Muscle layer of colon (tissue), 2 donors: Measurements from ENCODE around the gene TMEM51.

Source experiments
- H3K27ac ChIP-seq: one replicate; pipeline ENCODE4 v1.7.0; 2013; ENCODE audit warnings: low read depth, mild to moderate bottlenecking, low read length, moderate library complexity
- H3K27me3 ChIP-seq, 2 donors: one replicate each; pipeline ENCODE4 v1.7.0; 2013; ENCODE audit warnings: low read length in 2 of 2, mild to moderate bottlenecking in 2 of 2; ENCODE audit not compliant: insufficient read depth in 2 of 2, control insufficient read depth in 1 of 2
- H3K36me3 ChIP-seq: one replicate; pipeline ENCODE4 v1.7.0; 2013; ENCODE audit warnings: mild to moderate bottlenecking, low read length; ENCODE audit not compliant: insufficient read depth
- H3K4me1 ChIP-seq: one replicate; pipeline ENCODE4 v1.7.0; 2013; ENCODE audit warnings: mild to moderate bottlenecking, low read length; ENCODE audit not compliant: insufficient read depth
- H3K4me3 ChIP-seq, 2 donors: one replicate each; pipeline ENCODE4 v1.7.0; 2013; ENCODE audit warnings: low read length in 2 of 2, low read depth in 1 of 2, mild to moderate bottlenecking in 1 of 2, moderate library complexity in 1 of 2
- H3K9ac ChIP-seq: one replicate; pipeline ENCODE4 v1.7.0; 2013; ENCODE audit warnings: low read length
- H3K9me3 ChIP-seq: one replicate; pipeline ENCODE4 v1.7.0; 2013; ENCODE audit warnings: mild to moderate bottlenecking, low read length
- donor health status: abdominal sarcoma.
- donor health status: Adenocarcinoma of cecum.

TMEM51 gene, protein sequence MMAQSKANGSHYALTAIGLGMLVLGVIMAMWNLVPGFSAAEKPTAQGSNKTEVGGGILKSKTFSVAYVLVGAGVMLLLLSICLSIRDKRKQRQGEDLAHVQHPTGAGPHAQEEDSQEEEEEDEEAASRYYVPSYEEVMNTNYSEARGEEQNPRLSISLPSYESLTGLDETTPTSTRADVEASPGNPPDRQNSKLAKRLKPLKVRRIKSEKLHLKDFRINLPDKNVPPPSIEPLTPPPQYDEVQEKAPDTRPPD

GRCh38 chr1:15153184-15153841, at the start of gene TMEM51:
TSS of gene TMEM51 (plus strand) at chr1:15153747. CDS start at chr1:15215088, 61,341 bp downstream.
- Histone ChIP-seq H3K9me3 (no peaks in the 10 kb centered on the region), H3K27me3 (no peaks in the 10 kb centered on the region), H3K9ac (peak within 1 kb of the TSS; percentile 74), H3K4me1 (peaks cover 41% of the 10 kb centered on the region), H3K27ac (peak within 1 kb of the TSS; percentile 95), H3K36me3 (no peaks in the 10 kb centered on the region), H3K4me3 (peak within 1 kb of the TSS; percentile 35 to 70)

- H3K9ac ChIP-seq: no peak overlapping the region
- no peak overlapping the region for H3K4me3 ChIP-seq
- no peak overlapping the region for H3K27ac ChIP-seq
- no peaks in the 10 kb centered on the region for H3K9me3 ChIP-seq
- no peaks in the 10 kb centered on the region for H3K36me3 ChIP-seq
- peaks cover 0 to 5% of the 10 kb centered on the region in 2 donors for H3K27me3 ChIP-seq
- no peaks in the 10 kb centered on the region for H3K4me1 ChIP-seq
Measured at GRCh38 chr1:15103906-15104305, 49.6 kb upstream of the TMEM51 start.

GRCh38 chr1:15104768-15105167, 48.8 kb upstream of the TMEM51 start:
- Histone ChIP-seq H3K9ac (no peak overlapping the region), H3K4me3 (no peak overlapping the region), H3K27ac (no peak overlapping the region), H3K27me3 (peaks cover 0 to 5% of the 10 kb centered on the region in 2 donors), H3K36me3 (no peaks in the 10 kb centered on the region), H3K9me3 (no peaks in the 10 kb centered on the region), H3K4me1 (no peaks in the 10 kb centered on the region)

DNA sequence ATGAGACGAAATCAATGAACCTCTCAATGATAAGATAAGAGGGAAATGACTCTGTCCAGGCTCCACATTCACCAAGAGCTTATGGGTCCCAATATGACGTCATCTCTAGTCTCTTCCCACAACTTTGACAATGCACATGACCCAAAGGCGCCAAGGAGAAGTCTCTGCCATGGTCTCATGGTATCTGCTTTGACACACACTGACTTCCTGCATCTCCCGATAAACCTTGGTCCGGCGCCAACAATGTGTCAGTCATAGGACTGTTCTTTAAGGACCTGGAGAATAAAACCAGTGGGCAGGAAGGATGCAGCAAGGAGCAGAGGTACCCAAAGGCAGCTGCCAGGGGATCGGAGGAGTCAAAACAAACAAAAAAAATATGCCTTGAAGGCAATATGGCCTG, 46.9 kb upstream of the TMEM51 start:
- Histone ChIP-seq H3K4me1 (no peaks in the 10 kb centered on the region), H3K9ac (no peak overlapping the region), H3K9me3 (no peaks in the 10 kb centered on the region), H3K27ac (no peak overlapping the region), H3K27me3 (no peaks in the 10 kb centered on the region), H3K36me3 (no peaks in the 10 kb centered on the region), H3K4me3 (no peak overlapping the region)

- H3K27ac ChIP-seq: no peak overlapping the region
- H3K9ac ChIP-seq: no peak overlapping the region
- no peaks in the 10 kb centered on the region for H3K9me3 ChIP-seq
- H3K36me3 ChIP-seq: no peaks in the 10 kb centered on the region
- H3K4me3 ChIP-seq: no peak overlapping the region
- no peaks in the 10 kb centered on the region for H3K27me3 ChIP-seq
- H3K4me1 ChIP-seq: no peaks in the 10 kb centered on the region
Measured at GRCh38 chr1:15107058-15107687, 46.4 kb upstream of the TMEM51 start.

- H3K9ac ChIP-seq: no peak overlapping the region
- no peaks in the 10 kb centered on the region for H3K27me3 ChIP-seq
- H3K36me3 ChIP-seq: no peaks in the 10 kb centered on the region
- H3K27ac ChIP-seq: no peak overlapping the region
- H3K4me1 ChIP-seq: no peaks in the 10 kb centered on the region
- H3K4me3 ChIP-seq: no peak overlapping the region
- H3K9me3 ChIP-seq: no peaks in the 10 kb centered on the region
Measured at GRCh38 chr1:15107911-15108310, 45.6 kb upstream of the TMEM51 start.

- H3K27me3 ChIP-seq: no peaks in the 10 kb centered on the region
- H3K27ac ChIP-seq: no peak overlapping the region
- H3K9ac ChIP-seq: no peak overlapping the region
- no peaks in the 10 kb centered on the region for H3K4me1 ChIP-seq
- H3K9me3 ChIP-seq: no peaks in the 10 kb centered on the region
- no peaks in the 10 kb centered on the region for H3K36me3 ChIP-seq
- H3K4me3 ChIP-seq: no peak overlapping the region
Measured at GRCh38 chr1:15110128-15110866, 43.2 kb upstream of the TMEM51 start.

GRCh38 chr1:15110867-15111230, 42.7 kb upstream of the TMEM51 start:
- no peak overlapping the region for H3K4me3 ChIP-seq
- H3K9me3 ChIP-seq: no peaks in the 10 kb centered on the region
- no peaks in the 10 kb centered on the region for H3K27me3 ChIP-seq
- no peak overlapping the region for H3K27ac ChIP-seq
- no peaks in the 10 kb centered on the region for H3K36me3 ChIP-seq
- no peaks in the 10 kb centered on the region for H3K4me1 ChIP-seq
- no peak overlapping the region for H3K9ac ChIP-seq

DNA sequence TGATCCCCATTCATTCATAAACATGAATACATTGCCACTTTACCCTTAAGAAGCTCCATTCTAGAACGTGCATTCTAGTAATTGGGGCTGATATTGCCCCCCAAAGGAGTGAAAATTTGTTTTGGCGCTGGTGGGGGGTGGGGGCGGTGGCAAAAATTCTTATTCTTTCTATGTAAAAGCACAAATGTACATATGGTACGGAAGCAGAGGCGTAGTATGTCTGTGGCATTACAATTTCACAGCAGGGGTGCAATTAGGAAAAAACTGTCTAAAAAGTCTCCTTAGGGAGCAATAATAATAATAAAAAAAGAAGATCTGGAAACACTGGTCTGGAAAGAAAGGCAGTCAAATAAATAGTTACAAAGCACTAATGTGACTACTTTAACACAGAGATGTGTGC, 40.4 kb upstream of the TMEM51 start:
- Histone ChIP-seq H3K27me3 (no peaks in the 10 kb centered on the region), H3K27ac (no peak overlapping the region), H3K9ac (no peak overlapping the region), H3K4me1 (no peaks in the 10 kb centered on the region), H3K4me3 (no peak overlapping the region), H3K9me3 (no peaks in the 10 kb centered on the region), H3K36me3 (no peaks in the 10 kb centered on the region)

DNA sequence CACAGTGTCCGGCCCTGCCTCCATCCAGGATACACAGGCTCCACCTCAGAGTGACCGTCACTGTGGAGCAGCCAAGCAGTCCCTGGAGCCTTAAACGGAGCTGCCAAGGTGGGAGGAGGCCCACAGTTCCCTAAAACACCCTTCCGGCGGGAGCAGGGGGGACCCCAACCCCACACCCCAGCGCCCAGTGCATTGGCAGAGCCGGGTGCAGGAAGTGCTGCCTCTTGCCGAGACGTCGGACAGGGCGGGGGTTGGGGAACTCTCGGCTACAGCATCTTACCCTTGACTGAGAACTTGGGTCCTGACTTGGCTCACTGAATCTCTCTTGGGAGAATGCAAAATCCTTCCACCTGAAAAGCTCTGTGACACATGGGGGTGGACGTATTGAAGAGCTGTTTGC, 38.7 kb upstream of the TMEM51 start:
- no peaks in the 10 kb centered on the region for H3K36me3 ChIP-seq
- no peaks in the 10 kb centered on the region for H3K4me1 ChIP-seq
- no peaks in the 10 kb centered on the region for H3K27me3 ChIP-seq
- H3K9me3 ChIP-seq: no peaks in the 10 kb centered on the region
- no peak overlapping the region for H3K4me3 ChIP-seq
- no peak overlapping the region for H3K9ac ChIP-seq
- no peak overlapping the region for H3K27ac ChIP-seq

GRCh38 chr1:15115542-15116330, 37.8 kb upstream of the TMEM51 start:
- H3K27ac ChIP-seq: no peak overlapping the region
- no peaks in the 10 kb centered on the region for H3K9me3 ChIP-seq
- H3K27me3 ChIP-seq: no peaks in the 10 kb centered on the region

More at GRCh38 chr1:15115542-15116330, 37.8 kb upstream of the TMEM51 start:
- no peaks in the 10 kb centered on the region for H3K36me3 ChIP-seq
- H3K4me3 ChIP-seq: no peak overlapping the region
- no peaks in the 10 kb centered on the region for H3K4me1 ChIP-seq
- H3K9ac ChIP-seq: no peak overlapping the region
